Astrocyte of the hippocampus (primary cell): ENCODE measurements around the gene IGSF3.

Experiments used
- DNase-seq: peaks from one replicate; pipeline ENCODE4 v3.0.0; 2011; ENCODE audit warnings: low read depth, low spot score

IGSF3 gene

GRCh38 chr1:116559304-116559761 lies 108.2 kb downstream of the IGSF3 start:
- DNase-seq = no peak

DNA sequence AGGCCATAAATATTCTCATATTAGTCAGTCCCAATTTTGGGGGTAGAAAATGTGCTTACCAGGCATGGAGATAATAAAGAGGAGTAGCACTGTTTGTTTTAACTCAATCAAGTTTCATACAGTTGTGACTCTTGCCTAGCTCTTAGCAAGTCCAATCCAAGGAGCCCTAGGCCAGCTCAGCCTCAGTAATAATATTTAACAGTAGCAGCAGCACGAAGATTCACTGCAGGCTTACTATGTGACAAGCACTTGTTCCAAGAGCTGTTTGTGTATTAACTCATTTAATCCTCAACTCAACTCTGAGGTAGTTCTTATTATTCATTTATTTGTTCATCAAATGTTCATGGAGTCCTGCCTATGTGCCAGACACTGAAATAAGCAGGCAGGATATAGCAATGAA lies 109.0 kb downstream of the IGSF3 start:
- DNase-seq = no peak

GRCh38 chr1:116558140-116558549 lies 109.4 kb downstream of the IGSF3 start:
- DNase-seq = no peak

GRCh38 chr1:116557323-116557878 lies 110.1 kb downstream of the IGSF3 start:
- DNase-seq = no peak

DNA sequence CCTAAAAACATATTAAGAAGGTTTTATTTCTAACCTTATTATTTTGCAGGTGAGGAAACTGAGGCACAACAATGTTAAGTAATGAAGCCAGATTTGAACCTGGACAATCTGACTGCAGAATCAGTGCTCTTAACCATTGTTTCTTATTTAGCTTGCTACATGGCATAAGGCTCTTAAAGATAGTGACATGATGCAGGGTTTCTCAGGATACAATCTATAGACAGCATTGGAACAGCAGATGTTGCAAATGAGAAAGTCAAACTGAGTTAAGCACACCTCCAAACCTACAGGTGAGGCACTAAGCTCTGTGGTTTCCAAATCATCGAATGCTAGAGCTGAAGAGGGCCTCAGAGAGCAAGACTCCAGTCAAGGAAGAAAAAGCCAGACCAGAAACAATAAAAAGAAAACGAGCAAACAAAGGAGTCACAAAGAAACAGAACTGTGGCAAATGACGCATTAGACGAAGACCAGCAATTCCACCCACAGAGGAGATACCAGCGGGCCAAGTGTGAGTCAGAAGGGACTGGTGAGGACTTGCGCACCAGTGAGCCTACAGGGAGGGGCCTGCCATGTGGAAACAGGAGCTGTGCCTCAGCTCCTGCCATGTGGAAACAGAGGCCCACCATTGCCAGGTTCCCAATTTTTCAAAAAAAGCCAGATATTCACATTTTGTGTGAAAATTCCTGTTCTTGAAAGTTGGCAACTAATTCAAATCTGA lies 111.1 kb downstream of the IGSF3 start:
- DNase-seq = peak; percentile 93

DNA sequence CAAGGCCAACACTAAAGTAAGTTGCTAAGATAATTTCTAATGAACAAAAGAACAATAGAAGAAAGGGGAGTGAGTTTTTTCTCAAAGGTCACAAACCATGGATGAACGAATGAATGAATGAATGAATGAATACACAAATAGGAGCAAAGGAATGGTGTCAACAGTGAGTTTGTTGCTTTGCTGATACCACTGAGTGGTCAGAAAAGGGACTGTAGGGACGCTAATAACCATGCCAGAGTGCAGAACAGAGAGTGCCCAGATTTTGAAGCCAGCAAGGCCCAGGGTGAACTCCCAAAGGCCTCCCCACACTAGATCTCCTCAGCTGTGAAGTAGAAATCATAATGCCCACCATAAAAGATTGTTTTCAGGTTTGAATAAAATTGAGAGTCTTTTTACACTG lies 112.6 kb downstream of the IGSF3 start:
- no peak for DNase-seq

DNA sequence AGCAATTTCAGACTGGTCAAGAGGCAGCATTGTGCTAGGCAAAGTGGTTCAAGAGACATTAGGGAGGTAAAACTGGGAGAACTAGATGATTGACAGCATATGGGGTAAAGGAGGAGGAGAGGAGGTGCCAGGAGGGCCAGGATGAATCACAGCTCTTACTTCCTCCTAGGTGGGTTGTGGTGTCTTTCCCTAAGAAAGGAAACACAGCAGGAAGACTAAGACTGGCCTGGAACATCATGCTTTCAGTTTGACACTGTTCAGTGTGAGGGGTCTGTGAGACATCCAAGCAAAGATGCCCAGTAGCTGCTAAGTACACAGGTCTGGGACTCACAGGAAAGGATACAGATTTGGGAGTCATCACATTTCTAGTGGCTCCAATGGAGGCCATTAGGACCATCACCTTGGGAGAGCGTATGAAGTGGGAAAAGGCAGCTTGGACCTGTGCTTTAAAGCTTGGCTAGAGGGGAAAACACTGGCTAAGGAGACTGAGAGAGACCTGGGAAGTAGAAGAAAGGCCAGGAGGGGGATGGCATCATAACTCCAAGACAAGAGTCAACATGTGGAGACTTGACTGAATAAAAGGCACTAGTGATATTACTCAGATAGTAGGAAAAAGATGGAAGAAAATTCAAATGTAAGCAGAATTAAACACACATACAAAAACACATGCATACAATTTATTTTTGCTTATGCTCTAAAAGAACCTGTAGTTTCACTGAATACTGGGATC lies 114.0 kb downstream of the IGSF3 start:
- no peak for DNase-seq

DNA sequence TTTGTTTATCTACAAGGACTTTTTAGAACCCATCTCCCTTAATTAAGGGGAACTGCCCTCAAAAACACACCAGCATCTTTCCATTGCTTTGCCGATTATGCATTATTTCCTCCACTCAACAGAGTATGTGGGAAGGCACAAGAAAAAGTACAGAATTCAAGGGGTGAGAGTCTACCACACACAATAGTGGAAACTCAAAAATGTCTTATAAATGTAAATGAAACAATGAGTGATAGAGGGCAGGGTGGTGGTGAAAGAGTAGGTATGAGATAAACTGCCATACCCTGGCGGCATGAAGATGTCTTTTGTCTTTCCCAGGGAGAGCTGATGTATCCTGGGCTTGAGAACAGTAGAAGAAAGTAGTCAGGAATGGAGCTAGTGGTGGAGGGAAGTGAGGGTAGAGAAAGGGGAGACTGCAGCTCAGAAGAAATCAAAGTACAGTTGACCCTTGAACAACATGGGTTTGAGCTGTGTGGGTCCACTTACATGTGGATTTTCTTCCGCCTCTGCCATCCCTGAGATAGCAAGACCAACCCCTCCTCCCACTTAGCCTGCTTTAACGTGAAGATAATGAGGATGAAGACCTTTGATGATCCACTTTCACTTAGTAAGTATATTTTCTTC lies 121.1 kb downstream of the IGSF3 start:
- no peak for DNase-seq

DNA sequence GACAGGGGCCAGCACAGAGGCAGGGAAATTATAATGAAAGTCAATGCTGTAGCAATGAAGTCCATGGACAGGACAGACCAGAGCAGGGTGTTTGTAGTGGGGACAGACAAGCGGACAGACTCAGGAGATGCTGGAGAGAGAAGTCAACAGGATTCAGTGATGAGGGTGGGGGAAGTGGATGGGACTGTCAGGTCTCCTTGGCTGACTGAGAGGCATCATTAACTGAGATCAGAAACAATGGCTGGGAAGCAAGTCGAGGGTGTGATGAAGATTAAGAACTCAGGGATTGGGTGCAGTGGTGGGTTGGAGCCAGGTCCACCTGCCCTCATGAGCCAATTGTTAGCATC lies 122.2 kb downstream of the IGSF3 start:
- DNase-seq = no peak

- DNase-seq = no peak
Measured at GRCh38 chr1:116544588-116545358, 122.8 kb downstream of the IGSF3 start.

DNA sequence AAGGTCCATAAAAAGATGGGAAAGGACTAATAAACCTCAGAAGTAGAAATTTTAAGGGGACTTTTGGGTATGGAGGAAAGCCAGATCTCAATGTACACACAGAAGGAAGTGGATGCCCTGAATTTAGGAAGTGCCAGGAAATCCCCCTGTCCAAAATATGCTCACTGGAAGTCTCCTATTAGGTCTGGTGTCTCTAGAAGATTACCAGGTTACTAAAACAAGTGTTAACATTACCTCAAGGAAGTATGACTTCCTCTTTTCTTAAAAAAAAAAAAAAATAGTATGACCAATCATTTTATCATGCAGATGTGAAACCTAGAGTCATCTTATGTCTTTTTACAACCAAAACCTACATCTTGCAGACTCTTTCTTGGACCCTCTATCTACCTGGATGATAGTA lies 127.4 kb downstream of the IGSF3 start:
- DNase-seq = no peak

DNA sequence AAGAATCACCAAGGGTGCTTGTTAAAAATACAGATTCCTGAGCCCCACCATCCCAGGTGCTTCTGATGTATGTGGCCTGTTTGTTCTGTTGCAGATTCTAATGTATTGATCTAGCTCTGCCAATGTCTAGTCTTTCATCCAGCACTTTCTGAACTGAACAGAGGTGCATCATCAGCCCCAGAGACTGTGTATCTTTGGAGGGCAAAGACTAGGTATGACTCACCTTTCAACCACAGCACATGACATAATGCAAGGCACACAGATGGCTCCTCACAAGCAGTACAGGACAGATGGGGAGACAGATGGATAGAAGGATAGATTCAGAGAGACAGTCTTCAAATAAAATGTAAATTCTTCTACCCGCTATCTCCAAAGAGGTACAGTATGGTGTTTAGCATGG lies 129.0 kb downstream of the IGSF3 start:
- peak; percentile 28 for DNase-seq

- no peak for DNase-seq
Measured at GRCh38 chr1:116537898-116538297, 129.6 kb downstream of the IGSF3 start.

DNA sequence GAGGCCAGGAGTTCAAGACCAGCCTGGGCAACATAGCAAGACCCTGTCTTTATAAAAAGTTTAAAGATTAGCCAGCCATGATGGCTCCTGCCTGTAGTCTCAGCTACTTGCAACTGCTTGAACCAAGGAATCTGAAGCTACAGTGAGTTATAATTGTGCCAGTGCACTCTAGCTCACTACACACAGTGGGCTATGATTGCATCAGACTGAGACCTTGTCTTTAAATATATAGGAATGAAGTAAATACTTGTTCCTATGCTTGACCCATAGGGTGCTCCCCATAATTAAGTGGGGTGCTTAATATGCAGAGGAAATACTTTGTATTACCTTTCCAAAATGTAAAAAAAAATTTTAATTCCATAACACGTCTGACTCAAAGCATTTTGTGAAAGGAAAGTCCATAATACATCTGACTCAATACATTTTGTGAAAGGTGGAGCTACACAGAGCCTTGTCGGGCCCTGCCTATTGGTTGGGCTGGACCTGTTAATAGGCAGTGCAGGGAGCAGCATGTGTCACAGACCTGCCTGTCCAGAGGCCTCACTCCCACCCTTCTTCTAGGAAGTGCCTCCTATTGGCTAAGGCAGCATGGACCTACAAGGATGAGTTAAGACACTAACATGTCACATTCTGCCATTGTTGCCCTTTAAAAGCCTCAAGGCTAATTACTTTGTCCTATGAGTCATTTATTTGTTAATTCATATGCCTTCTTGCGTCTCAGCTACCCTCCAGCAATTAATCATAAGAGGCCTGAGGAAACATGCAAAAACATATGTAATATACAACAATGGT lies 130.3 kb downstream of the IGSF3 start:
- DNase-seq = no peak

GRCh38 chr1:116534014-116534739 lies 133.4 kb downstream of the IGSF3 start:
- DNase-seq = no peak

GRCh38 chr1:116533429-116533820 lies 134.1 kb downstream of the IGSF3 start:
- DNase-seq = no peak

- no peak for DNase-seq
Measured at GRCh38 chr1:116532671-116533428, 134.7 kb downstream of the IGSF3 start.

GRCh38 chr1:116531917-116532316 lies 135.6 kb downstream of the IGSF3 start:
- DNase-seq = no peak

GRCh38 chr1:116529681-116530080 lies 137.9 kb downstream of the IGSF3 start:
- no peak for DNase-seq
